SIG-M5 treated with dmso at 0.1 percent for 504 hours (cell line): Measurements from ENCODE around the gene DNASE1.
"Not testable (repeated sequence)": the region's sequence is repeated elsewhere in the genome, so short reads cannot be mapped to it uniquely, and the experiment has no call there.

Source experiments
- DNase-seq: peaks from one replicate; lab custom pipeline; 2025; ENCODE audit not compliant: unreplicated experiment; lab: John Stamatoyannopoulos, UW

DNASE1 gene

GRCh38 chr16:3654249-3654991, at the start of gene DNASE1:
Gene DNASE1, plus strand, starts transcription at chr16:3654691. Its CDS starts 683 bp downstream, at chr16:3655374.
- peak; percentile 45 for DNase-seq

- DNase-seq = no peak
Measured at GRCh38 chr16:3606441-3606840, 48.0 kb upstream of the DNASE1 start.

- no peak for DNase-seq
Measured at GRCh38 chr16:3607161-3607560, 47.3 kb upstream of the DNASE1 start.

- no peak for DNase-seq
Measured at GRCh38 chr16:3607634-3608033, 46.9 kb upstream of the DNASE1 start.

- no peak for DNase-seq
Measured at GRCh38 chr16:3608069-3608468, 46.4 kb upstream of the DNASE1 start.

GRCh38 chr16:3608976-3609375, 45.5 kb upstream of the DNASE1 start:
- not testable (repeated sequence) for DNase-seq

GRCh38 chr16:3609895-3610697, 44.4 kb upstream of the DNASE1 start:
- DNase-seq = peak; percentile 39

GRCh38 chr16:3610698-3611145, 43.8 kb upstream of the DNASE1 start:
- no peak for DNase-seq

- peak; percentile 87 for DNase-seq
Measured at GRCh38 chr16:3611146-3611975, 43.1 kb upstream of the DNASE1 start, which contains the start of gene SLX4. Gene SLX4, minus strand, starts transcription at chr16:3611606. Its CDS starts 2,642 bp downstream, at chr16:3608964.

- peak; percentile 12 for DNase-seq
Measured at GRCh38 chr16:3612510-3613466, 41.7 kb upstream of the DNASE1 start.

GRCh38 chr16:3618769-3619141, 35.7 kb upstream of the DNASE1 start:
- peak; percentile 47 for DNase-seq

GRCh38 chr16:3623642-3624041, 30.8 kb upstream of the DNASE1 start:
- no peak for DNase-seq

GRCh38 chr16:3625331-3625730, 29.2 kb upstream of the DNASE1 start:
- DNase-seq = no peak

- peak; percentile 82 for DNase-seq
Measured at GRCh38 chr16:3625911-3626732, 28.4 kb upstream of the DNASE1 start.

GRCh38 chr16:3637371-3637923, 17.0 kb upstream of the DNASE1 start:
- DNase-seq = peak; percentile 60

- no peak for DNase-seq
Measured at GRCh38 chr16:3638916-3639644, 15.4 kb upstream of the DNASE1 start.

- DNase-seq = no peak
Measured at GRCh38 chr16:3640207-3640606, 14.3 kb upstream of the DNASE1 start.
